HG02571 (cell line): ENCODE results near the gene ARHGEF40.

Experiments used
- ATAC-seq: cut with Tn5 transposase; IDR thresholded peaks from one replicate; pipeline ENCODE4 v1.9.1; 2021; ENCODE audit warnings: mild to moderate bottlenecking, moderate library complexity; ENCODE audit not compliant: unreplicated experiment

The ARHGEF40 gene

GRCh38 chr14:21096438-21096837 lies 26.3 kb downstream of the ARHGEF40 start:
- no peak for ATAC-seq

GRCh38 chr14:21096978-21097635 lies 27.0 kb downstream of the ARHGEF40 start:
- ATAC-seq = no peak

GRCh38 chr14:21097636-21098075 lies 27.6 kb downstream of the ARHGEF40 start:
- no peak for ATAC-seq

DNA sequence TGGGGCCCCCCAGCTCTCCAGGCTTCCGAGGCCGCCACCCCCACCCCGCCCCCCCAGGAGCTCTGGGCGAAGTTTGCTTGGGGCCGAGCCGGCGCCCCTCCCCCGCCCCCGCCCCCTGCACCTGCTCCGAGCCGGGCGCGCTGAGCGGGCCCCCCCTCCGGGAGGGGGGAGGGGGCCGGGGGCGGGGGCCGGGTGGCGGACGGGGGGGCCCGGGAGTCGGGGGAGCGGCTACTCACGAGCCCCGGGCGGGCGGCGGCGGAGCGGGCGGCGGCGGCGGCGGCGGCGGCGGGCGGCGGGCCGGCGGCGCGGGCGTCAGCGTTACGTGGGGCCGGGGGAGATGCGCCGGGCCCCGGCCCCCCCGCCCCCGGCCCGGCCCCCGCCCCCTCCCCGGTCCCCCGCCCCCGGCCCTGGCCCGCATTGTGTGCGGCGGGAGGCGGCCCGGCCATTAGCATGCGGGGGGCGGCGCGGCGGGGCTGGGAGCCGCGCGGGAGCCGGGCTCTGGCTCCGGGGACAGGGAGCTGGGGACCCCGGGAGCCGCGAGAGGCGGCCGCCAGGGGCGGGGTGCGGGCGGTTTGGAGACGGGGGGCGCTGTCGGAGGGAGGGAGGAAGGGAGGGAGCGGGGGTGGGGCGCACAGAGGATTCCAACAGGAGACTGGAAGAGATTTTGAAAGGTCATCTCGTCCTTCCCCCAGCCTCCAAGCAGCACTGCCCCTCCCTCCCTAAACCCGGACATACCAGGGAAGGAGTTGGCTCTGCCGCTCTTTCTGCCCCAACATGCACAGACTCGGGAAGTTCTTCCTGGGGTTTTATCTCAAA lies 28.2 kb downstream of the ARHGEF40 start, which contains the start of gene ZNF219:
Gene ZNF219 (minus strand): TSS at position 580 of the 816 bp plus-strand sequence. CDS start 5,064 bp downstream, outside the sequence.
- no peak for ATAC-seq

DNA sequence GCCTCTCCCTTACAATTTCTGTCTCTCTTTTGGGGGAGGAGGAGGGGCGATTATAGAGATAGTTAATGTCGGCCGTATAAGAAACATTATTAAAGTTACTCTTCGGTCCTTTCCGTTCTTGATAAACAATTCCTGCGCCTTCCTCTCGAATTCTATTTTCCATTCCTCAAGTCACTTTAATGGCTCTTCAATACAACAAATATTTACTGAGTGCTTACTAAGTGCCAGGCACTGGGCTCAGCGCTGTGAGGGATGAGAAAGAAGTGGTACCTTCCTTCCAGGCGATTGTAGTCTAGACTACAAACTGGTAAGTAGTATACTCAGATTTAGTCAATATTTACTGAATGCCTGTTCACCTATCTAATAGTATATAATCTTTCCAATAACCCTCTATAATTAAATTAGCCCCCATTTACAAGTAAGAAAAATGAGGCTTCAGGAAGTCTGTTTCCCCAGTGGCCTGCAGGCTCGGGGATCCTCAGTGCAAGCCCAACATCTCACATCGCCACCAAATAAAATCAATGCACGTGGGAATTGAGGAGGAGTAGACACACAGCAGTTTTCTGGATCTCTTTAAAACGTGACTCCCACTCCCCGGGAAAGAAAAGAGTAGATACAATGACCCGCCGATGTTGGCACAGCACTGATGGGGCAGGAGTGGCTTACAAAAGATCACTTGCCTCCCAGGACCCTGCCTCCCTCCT lies 28.9 kb downstream of the ARHGEF40 start:
- no peak for ATAC-seq

DNA sequence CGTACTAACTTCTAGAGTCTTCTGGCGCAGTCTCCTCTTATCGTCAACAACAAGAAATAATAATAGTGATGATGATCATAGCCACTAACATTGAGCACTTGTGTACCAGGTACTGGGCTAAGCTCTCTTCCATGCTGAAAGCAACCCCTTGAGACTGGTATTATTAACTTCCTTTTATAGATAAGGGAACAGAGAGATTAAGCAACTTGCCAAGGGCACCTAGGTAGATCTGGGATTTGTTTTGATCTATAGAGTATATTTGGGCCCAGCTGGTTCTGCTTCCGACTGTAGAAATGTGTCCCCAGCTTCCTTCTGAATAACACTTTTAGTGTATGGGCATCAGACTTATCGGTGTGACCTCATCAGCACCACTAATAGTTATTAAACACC lies 29.5 kb downstream of the ARHGEF40 start:
- no peak for ATAC-seq

DNA sequence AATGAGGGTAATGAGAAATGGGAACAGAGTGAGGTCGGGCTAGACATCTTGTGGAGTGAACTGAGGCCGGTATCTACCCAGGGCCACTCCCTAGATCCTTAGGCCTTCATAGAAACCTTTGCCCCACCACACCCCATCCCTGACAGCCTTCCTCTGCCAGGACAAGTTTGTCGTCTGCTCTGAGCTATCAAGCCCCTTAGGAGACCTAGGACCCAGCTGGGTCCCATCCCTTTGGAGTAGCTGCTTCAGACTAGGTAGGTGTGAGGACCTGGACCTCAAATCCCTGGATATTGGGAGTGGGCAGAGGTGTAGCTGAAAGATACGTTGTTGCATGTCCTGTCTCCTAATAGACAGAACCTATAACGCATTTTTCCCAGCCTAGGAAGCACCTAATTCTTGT lies 30.8 kb downstream of the ARHGEF40 start, which contains the start of gene TMEM253:
Gene TMEM253 (plus strand): TSS at position 136 of the 400 bp plus-strand sequence. CDS start 278 bp downstream, outside the sequence.
- no peak for ATAC-seq

DNA sequence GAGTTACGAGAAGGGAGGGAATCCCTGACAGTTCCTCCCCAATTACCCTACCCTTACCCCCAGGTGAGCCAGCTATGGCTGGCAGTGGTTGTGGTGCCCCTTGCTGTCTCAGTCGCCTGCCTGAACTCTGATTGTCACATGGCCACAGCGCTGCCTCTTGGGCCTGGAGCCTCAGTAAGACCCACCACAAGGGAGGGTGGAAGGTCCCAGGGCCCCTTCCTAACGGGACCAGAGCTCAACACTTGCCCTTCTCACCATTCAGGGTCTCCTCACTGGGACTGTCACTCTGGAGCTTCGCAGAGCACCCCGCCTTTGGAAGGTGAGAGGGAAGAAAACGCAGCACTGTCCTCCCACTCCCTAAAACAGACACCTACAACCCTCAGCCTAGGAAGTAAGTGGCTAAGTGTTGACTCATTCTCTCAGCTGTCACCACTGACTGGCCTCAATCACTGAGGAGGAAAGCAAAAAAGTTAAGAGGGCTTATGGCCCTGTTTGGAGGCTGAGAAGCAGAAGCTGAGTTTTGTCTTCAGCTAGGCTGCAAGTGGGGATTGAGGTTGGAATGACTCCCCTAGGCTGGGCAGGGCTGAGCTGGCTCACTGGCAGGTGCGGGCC lies 31.8 kb downstream of the ARHGEF40 start:
- ATAC-seq = no peak

DNA sequence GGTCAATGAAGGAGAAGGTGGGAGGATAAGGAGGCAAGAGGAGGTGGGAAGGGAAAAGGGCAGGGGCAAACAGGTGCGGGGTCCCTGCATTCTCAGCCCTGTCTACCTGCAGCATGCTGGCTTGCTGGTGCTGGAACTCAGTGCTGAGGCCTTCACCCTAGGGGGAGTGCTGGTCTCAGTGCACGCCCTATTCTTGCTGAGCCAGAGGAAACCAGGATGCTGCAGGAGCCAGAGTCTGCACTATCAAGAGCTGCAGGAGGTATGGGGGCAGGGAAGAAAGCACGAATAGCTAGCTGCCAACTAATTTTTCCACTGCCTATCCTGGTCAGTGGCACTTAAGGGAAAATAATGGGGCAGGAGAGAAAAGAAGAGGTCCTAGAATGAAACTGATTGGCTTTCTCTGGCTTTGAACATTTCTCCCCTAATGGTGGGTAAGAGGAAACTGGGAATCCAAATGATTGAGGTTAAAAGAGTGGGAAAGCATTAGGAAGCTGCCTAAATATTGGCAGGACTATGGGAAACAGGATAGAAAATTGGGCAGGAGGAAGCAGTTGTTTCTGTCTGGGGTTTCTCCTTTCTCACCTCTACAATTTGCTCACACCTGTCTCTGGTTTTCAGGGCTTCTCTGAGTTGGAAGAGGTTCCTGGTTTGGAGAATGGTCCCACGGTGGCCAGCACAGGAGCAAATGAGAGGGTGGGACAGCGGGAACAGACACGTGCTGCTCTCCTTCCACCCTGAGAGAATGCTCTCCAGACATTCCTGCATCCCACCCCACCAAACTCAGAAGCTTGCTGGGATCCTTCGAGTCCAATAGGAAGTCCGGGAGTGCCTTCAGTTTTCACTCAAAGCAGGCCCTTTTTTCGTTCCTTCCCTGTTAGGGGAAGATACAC lies 32.7 kb downstream of the ARHGEF40 start:
- no peak for ATAC-seq

- no peak for ATAC-seq
Observed at GRCh38 chr14:21103411-21103709, 33.3 kb downstream of the ARHGEF40 start.

DNA sequence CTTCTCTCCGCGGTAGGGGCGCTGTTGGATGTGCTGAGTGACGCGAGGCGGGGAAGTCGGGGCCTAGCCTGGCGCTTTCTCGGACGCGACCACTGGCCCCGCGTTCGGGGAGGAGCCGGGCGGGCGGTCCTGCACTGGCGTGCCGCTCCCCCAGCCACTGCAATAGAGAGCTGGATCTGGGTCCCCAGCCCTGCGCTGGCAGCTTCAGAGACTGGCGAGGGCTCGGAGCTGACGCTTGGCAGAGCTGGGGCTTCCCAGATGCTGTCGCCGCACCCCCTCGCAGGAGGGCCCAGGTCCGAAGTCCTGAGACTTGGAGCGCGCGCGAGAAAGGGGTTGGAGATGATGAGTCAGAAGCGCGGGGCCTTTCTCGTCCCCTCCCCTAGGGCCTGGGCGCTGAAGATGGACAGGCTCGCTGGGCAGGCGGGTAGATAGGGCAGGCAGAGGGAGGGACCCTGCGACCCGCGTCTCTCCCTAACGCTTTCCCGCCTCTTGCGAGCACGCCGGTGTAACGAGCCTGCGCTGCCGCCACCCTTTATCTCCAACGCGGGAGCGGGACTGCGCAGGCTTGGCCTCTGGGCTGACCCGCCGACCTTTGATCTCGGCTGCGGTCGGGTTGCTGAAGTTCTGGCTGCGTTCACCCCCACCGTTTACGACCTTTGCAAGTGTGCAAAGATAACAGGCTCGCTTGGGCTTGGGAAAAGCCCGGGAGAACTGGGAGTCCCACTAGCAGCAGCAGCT lies 33.8 kb downstream of the ARHGEF40 start:
- ATAC-seq = peak; percentile 92

GRCh38 chr14:21104448-21105060 lies 34.5 kb downstream of the ARHGEF40 start:
- ATAC-seq = peak; percentile 38

- no peak for ATAC-seq
Observed at GRCh38 chr14:21105095-21105494, 35.0 kb downstream of the ARHGEF40 start.

GRCh38 chr14:21106176-21106497 lies 36.0 kb downstream of the ARHGEF40 start:
- no peak for ATAC-seq

DNA sequence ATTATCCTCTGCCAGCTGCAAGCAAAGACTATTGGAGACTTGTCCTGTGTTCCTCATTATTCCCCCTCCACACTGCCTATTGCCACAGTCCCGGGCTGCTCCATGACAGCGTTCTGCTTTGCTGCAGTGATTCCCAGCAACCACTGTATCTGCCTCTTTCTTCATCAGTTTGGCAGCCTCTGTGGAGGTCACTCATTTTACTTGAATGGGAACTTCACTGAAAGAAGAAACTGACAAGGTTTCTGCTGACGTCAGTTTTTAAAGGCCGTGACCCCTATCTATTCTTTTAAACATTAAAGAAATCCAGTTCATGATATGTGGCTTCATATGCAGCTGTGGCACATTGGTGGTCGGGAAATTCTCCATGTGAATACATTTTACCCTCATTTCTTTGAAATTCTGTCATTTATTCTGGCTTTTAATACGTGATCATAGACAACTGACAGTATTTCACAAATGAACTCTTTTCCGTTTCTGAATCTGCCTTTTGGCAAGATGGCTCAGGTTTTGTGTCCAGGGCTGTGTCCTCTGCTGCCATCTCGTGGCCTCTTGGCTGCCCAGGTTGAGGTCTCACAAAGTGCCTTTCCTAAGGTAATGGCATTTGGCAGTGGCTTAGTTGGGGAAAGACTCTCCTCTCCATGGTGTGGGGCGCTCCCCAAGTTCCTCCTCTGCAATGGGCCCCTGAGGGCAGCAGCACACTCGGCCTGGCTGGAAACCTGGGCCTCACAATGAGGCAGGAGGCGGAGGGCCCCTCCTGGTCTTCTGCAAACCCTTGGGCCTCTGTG lies 36.6 kb downstream of the ARHGEF40 start:
- no peak for ATAC-seq

GRCh38 chr14:21107283-21107800 lies 37.2 kb downstream of the ARHGEF40 start:
- no peak for ATAC-seq

- no peak for ATAC-seq
Observed at GRCh38 chr14:21108791-21109190, 38.7 kb downstream of the ARHGEF40 start.
